ENCODE results near the gene NAV1. TPM values are rescaled to one million over a fixed set of nuclear protein-coding genes. Genes with fewer than 3 reads are reported as not detected.

Gene NAV1
- total and polyA plus RNA-seq, 9 of the 15 experiments (the other 6 are each of a cell fraction or from before 2014, with no cell fraction given) = 0.91 to 16.8 (median 3.2) TPM

- peak; percentile 91 for TF ChIP-seq NFIC (IDR thresholded peaks at IDR 0.05)
Observed at GRCh38 chr1:201490708-201491131, 48.2 kb upstream of the NAV1 start (continued).

- Histone ChIP-seq H3K4me2 (ENCODE audit: insufficient read depth, low read length) (no peak overlapping the region), H3K4me3 (no peak overlapping the region), H3K9me1 (ENCODE audit: control insufficient read depth, insufficient read depth, low read length) (no peaks in the 10 kb centered on the region), H3K27ac (ENCODE audit: extremely low read depth, low read depth, low read length) (no peak overlapping the region), H3K9me3 (replicated peaks; ENCODE audit: control insufficient read depth, insufficient read depth, low read depth, low read length) (no peaks in the 10 kb centered on the region), H3K4me1 (replicated peaks in 1 of 2; ENCODE audit: control insufficient read depth in 2 of 2, insufficient read depth in 2 of 2, low read length in 2 of 2) (peaks cover 0 to 3% of the 10 kb centered on the region in 2 experiments; a peak in 3 of 5 replicates), H3K36me3 (ENCODE audit: control insufficient read depth, insufficient read depth, low read length) (no peaks in the 10 kb centered on the region), H3K27me3 (ENCODE audit: control insufficient read depth in 2 of 2, insufficient read depth in 2 of 2, low read length in 2 of 2) (no peaks in the 10 kb centered on the region; a peak in 1 of 5 replicates), H3K9ac (ENCODE audit: insufficient read depth in 1 of 2, low read depth in 2 of 2, low read length in 2 of 2) (no peak overlapping the region), H4K20me1 (replicated peaks; ENCODE audit: control insufficient read depth, insufficient read depth, low read length) (no peaks in the 10 kb centered on the region), H2AFZ (ENCODE audit: low read depth, low read length) (no peak overlapping the region), H3K79me2 (ENCODE audit: control insufficient read depth, insufficient read depth, low read length) (no peaks in the 10 kb centered on the region)
- WGBS (ENCODE audit: insufficient coverage, low coverage, missing lambda C conversion rate) = 39% methylated on average over 3 of the region's 3 CpGs
- ATAC-seq = no peak
- in situ Hi-C loops (cut with MboI) (no loop called here), intact Hi-C loops (cut with micrococcal nuclease) (no loop called here)
- no peak for DNase-seq (ENCODE audit: extremely low read depth in 1 of 4, low spot score in 3 of 4)
- ChIA-PET POLR2A (interaction anchor here (0.8 kb wide), 1 partner anchor 14 kb away, joined by 5 read pairs; no protein-coding TSS in a partner anchor), CTCF (ENCODE audit: low intra/inter-chr PET ratio) (no interaction called here)
- BruUV-seq (replicated peaks) = no TSS peak
- no peak for FAIRE-seq
- no peak for TF ChIP-seq MCM5 (IDR thresholded peaks at IDR 0.05; ENCODE audit: low read depth)
- no peak for TF ChIP-seq RAD51 (IDR thresholded peaks at IDR 0.05; ENCODE audit: borderline replicate concordance, low read depth)
- TF ChIP-seq TEAD2 (tag; IDR thresholded peaks at IDR 0.05) = no peak
- TF ChIP-seq EHMT2 (IDR thresholded peaks at IDR 0.05) = no peak
- no peak for TF ChIP-seq DACH1 (IDR thresholded peaks at IDR 0.05; ENCODE audit: partially characterized antibody)
Observed at GRCh38 chr1:201491896-201492511, 46.9 kb upstream of the NAV1 start.

All from K562 (cell line).